Uterus (tissue), 2 donors: ENCODE measurements around the gene HCRTR1.

ENCODE experiments used
- CTCF ChIP-seq, 4 experiments: fragments of 200-600 bp in 2 of 4; fragments of 450-650 bp in 2 of 4; sonication (generic) in 2 of 4; IDR thresholded peaks; one replicate each; pipeline ENCODE4 v1.5.1; 2016 to 2019; ENCODE audit warnings: antibody characterized with exemption in 4 of 4, mild to moderate bottlenecking in 2 of 4, moderate library complexity in 1 of 4
- POLR2A ChIP-seq, 2 donors: fragments of 450-650 bp; IDR thresholded peaks; one replicate each; pipeline ENCODE4 v1.6.1; 2016; ENCODE audit warnings: antibody characterized with exemption in 2 of 2, mild to moderate bottlenecking in 1 of 2, moderate library complexity in 1 of 2

DNA sequence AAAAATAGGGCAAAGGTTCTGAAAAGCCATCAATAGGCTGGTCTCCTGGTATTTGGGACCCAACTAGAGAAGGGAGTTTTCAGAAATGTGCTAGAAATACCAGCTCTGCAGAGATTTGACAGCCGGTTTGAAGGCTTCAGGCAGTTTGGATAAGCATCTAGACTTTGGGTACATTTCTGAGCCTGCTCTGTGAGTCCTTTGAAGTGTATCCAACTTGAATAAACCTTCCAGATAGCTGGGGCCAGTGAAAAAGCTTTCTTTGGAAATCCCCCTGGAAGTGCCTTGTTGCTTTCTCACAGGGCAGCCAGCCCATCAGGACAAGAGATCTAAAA is 33.6 kb downstream of the HCRTR1 start:
- TF ChIP-seq POLR2A (IDR thresholded peaks at IDR 0.05) (no peak), CTCF (IDR thresholded peaks at IDR 0.05) (no peak)
